Brain microvascular endothelial cell (primary cell): ENCODE data around the gene SPATA9.
A peak's percentile ranks its signal among the peaks of the same experiment; 100 is the strongest.

Source experiments
- DNase-seq: peaks from one replicate; pipeline ENCODE4 v3.0.0-alpha.2; 2020
- H3K27ac ChIP-seq: fragments of 250-450 bp; sonication (Bioruptor Pico); 2 replicates; pipeline ENCODE4 v1.5.1; 2020; ENCODE audit warnings: mild to moderate bottlenecking, moderate library complexity
- H3K27me3 ChIP-seq: fragments of 250-450 bp; sonication (Bioruptor Pico); replicated peaks from 2 replicates; pipeline ENCODE4 v1.5.1; 2020; ENCODE audit warnings: mild to moderate bottlenecking
- H3K36me3 ChIP-seq: fragments of 250-450 bp; sonication (Bioruptor Pico); replicated peaks from 2 replicates; pipeline ENCODE4 v1.5.1; 2020; ENCODE audit warnings: mild to moderate bottlenecking
- H3K4me3 ChIP-seq: 2 replicates; pipeline ENCODE4 v1.5.1; 2011; ENCODE audit warnings: low read depth, mild to moderate bottlenecking, control low read depth, low read length, moderate library complexity
- CTCF ChIP-seq: IDR thresholded peaks from 2 replicates; pipeline ENCODE4 v1.5.1; 2011; ENCODE audit warnings: low read depth, mild to moderate bottlenecking, moderate library complexity, low read length, control low read depth, inconsistent platforms; ENCODE audit errors: missing control alignments
- in situ Hi-C: cut with HindIII; loops from 2 replicates; pipeline ENCODE4 v1.10.0; 2017; ENCODE audit warnings: low sequenced_read_pairs, low pct_ligation_motif_present

Gene SPATA9

GRCh38 chr5:95631991-95632675 lies 50.7 kb downstream of the SPATA9 start:
- peak overlapping the region; percentile 53 for H3K27ac ChIP-seq
- H3K4me3 ChIP-seq: no peak overlapping the region
- DNase-seq: peak; percentile 90
- H3K36me3 ChIP-seq: no peaks in the 10 kb centered on the region
- H3K27me3 ChIP-seq: no peaks in the 10 kb centered on the region
- in situ Hi-C loops: no loop called here
- no peak for TF ChIP-seq CTCF

- Histone ChIP-seq H3K27me3 (no peaks in the 10 kb centered on the region), H3K4me3 (no peak overlapping the region), H3K36me3 (no peaks in the 10 kb centered on the region), H3K27ac (peak overlapping the region; percentile 53)
- in situ Hi-C loops: no loop called here
- peak; percentile 61 for DNase-seq
- TF ChIP-seq CTCF: no peak
Measured at GRCh38 chr5:95631255-95631958, 51.4 kb downstream of the SPATA9 start.

- in situ Hi-C loops: no loop called here
- Histone ChIP-seq H3K27me3 (no peaks in the 10 kb centered on the region), H3K27ac (no peak overlapping the region), H3K36me3 (no peaks in the 10 kb centered on the region), H3K4me3 (no peak overlapping the region)
- no peak for DNase-seq
- no peak for TF ChIP-seq CTCF
Measured at GRCh38 chr5:95630394-95630917, 52.3 kb downstream of the SPATA9 start.

- Histone ChIP-seq H3K36me3 (no peaks in the 10 kb centered on the region), H3K27ac (no peak overlapping the region), H3K27me3 (no peaks in the 10 kb centered on the region), H3K4me3 (no peak overlapping the region)
- DNase-seq: no peak
- no peak for TF ChIP-seq CTCF
- in situ Hi-C loops: no loop called here
Measured at GRCh38 chr5:95628933-95629332, 53.9 kb downstream of the SPATA9 start.

GRCh38 chr5:95627971-95628810 lies 54.6 kb downstream of the SPATA9 start:
- no peak overlapping the region for H3K27ac ChIP-seq
- no peak overlapping the region for H3K4me3 ChIP-seq
- H3K36me3 ChIP-seq: no peaks in the 10 kb centered on the region
- in situ Hi-C loops: no loop called here
- no peaks in the 10 kb centered on the region for H3K27me3 ChIP-seq
- no peak for DNase-seq
- no peak for TF ChIP-seq CTCF
